K562 (cell line): ENCODE measurements around the gene S100P. TPM values are rescaled to one million over a fixed set of nuclear protein-coding genes. Genes with fewer than 3 reads are reported as not detected.

Experiments used
- ATAC-seq: fragments of 200-7000 bp; cut with Tn5 transposase; 3 replicates; pipeline ENCODE4 v1.9.1; 2020; ENCODE audit warnings: moderate library complexity
- BruUV-seq: library from RNA; stranded (reverse); fragments of 400-500 nt; replicated peaks from 2 replicates; lab custom pipeline; 2021; lab: Mats Ljungman, UMichigan
- CTCF ChIA-PET: fragments of 300-600 bp; formaldehyde crosslinking; extraction: SDS; loops from one replicate; lab custom pipeline; 2021; ENCODE audit warnings: low intra/inter-chr PET ratio; lab: Yijun Ruan, JAX
- POLR2A ChIA-PET: fragments of 300-600, 350-650 bp; sonication (Branson Sonifier 250); formaldehyde crosslinking; extraction: SDS; loops from one replicate; lab custom pipeline; 2021; ENCODE audit warnings: antibody characterized with exemption, inconsistent platforms; lab: Yijun Ruan, JAX
- DNase-seq, 4 experiments: peaks; one replicate each; pipeline versions ENCODE4 v3.0.0 to v3.0.0-alpha.2; 2011 to 2018; ENCODE audit warnings: low spot score in 3 of 4, mixed read lengths in 3 of 4; ENCODE audit errors: extremely low read depth in 1 of 4
- FAIRE-seq: peaks from 2 replicates; lab custom pipeline; 2011; peaks lifted over from hg19 to GRCh38; lab: Jason Lieb, UNC
- H2AFZ ChIP-seq: 2 replicates; pipeline ENCODE4 v1.6.0; 2011; ENCODE audit warnings: low read depth, low read length, control low read depth, inconsistent platforms
- H3K27ac ChIP-seq: fragments of 200-600 bp; 3 replicates; pipeline ENCODE4 v1.8.0; 2011; ENCODE audit warnings: low read depth, mild to moderate bottlenecking, control low read depth, inconsistent platforms, low read length, moderate library complexity, mixed read lengths; ENCODE audit errors: extremely low read depth
- H3K27me3 ChIP-seq, 2 experiments: fragments of 300-600 bp in 1 of 2; 2 replicates in 1 of 2; 3 replicates in 1 of 2; pipeline versions ENCODE4 v1.6.0 to v1.8.0; 2011; ENCODE audit warnings: inconsistent platforms in 2 of 2, low read length in 2 of 2, mild to moderate bottlenecking in 1 of 2, mixed read lengths in 1 of 2, moderate library complexity in 1 of 2; ENCODE audit not compliant: control insufficient read depth in 2 of 2, insufficient read depth in 2 of 2
- H3K36me3 ChIP-seq: fragments of 300-600 bp; 3 replicates; pipeline ENCODE4 v1.8.0; 2011; ENCODE audit warnings: mild to moderate bottlenecking, low read length, inconsistent platforms; ENCODE audit not compliant: control insufficient read depth, insufficient read depth
- H3K4me1 ChIP-seq, 2 experiments: fragments of 200-600 bp in 1 of 2; replicated peaks in 1 of 2; 2 replicates in 1 of 2; 3 replicates in 1 of 2; pipeline versions ENCODE4 v1.5.1 to v1.8.0; 2011; ENCODE audit warnings: inconsistent platforms in 2 of 2, low read length in 2 of 2, mild to moderate bottlenecking in 1 of 2, mixed read lengths in 1 of 2, moderate library complexity in 1 of 2; ENCODE audit not compliant: control insufficient read depth in 2 of 2, insufficient read depth in 2 of 2
- H3K4me2 ChIP-seq: 2 replicates; pipeline ENCODE4 v1.6.1; 2011; ENCODE audit warnings: low read length, control low read depth, inconsistent platforms, mixed read lengths; ENCODE audit not compliant: insufficient read depth
- H3K4me3 ChIP-seq: fragments of 200-600 bp; sonication (generic), shearing (Covaris generic); 2 replicates; pipeline ENCODE4 v1.5.1; 2016; ENCODE audit warnings: control low read depth, inconsistent platforms
- H3K79me2 ChIP-seq: fragments of 200-600 bp; 3 replicates; pipeline ENCODE4 v1.8.0; 2011; ENCODE audit warnings: low read length, inconsistent platforms; ENCODE audit not compliant: control insufficient read depth, insufficient read depth
- H3K9ac ChIP-seq, 2 experiments: 2 replicates each; pipeline versions ENCODE4 v1.6.0 to v1.6.1; 2011; ENCODE audit warnings: low read depth in 2 of 2, low read length in 2 of 2, control low read depth in 1 of 2, inconsistent platforms in 1 of 2, mild to moderate bottlenecking in 1 of 2, mixed read lengths in 1 of 2; ENCODE audit not compliant: insufficient read depth in 1 of 2
- H3K9me1 ChIP-seq: one replicate; pipeline ENCODE4 v1.6.0; 2011; ENCODE audit warnings: inconsistent platforms, mild to moderate bottlenecking, low read length, moderate library complexity; ENCODE audit not compliant: control insufficient read depth, insufficient read depth
- H3K9me3 ChIP-seq: replicated peaks from 2 replicates; pipeline ENCODE4 v1.5.1; 2011; ENCODE audit warnings: low read depth, low read length, inconsistent platforms; ENCODE audit not compliant: control insufficient read depth, insufficient read depth
- H4K20me1 ChIP-seq: replicated peaks from 2 replicates; pipeline ENCODE4 v1.6.1; 2011; ENCODE audit warnings: low read length, inconsistent platforms, mixed read lengths; ENCODE audit not compliant: control insufficient read depth, insufficient read depth
- CREB1 ChIP-seq, 2 experiments: sonication (generic) in 1 of 2; formaldehyde crosslinking in 1 of 2; IDR thresholded peaks; 2 replicates each; pipeline versions ENCODE4 v1.6.1 to v1.8.0; 2012 to 2022; ENCODE audit warnings: inconsistent platforms in 1 of 2, mild to moderate bottlenecking in 1 of 2, missing genetic modification reagents in 1 of 2, moderate library complexity in 1 of 2
- NCOA2 ChIP-seq, 2 experiments: fragments of 450-650 bp; IDR thresholded peaks; 2 replicates each; pipeline ENCODE4 v1.6.1; 2018; ENCODE audit warnings: mild to moderate bottlenecking in 2 of 2, moderate library complexity in 1 of 2; ENCODE audit not compliant: partially characterized antibody in 2 of 2
- NR4A1 ChIP-seq, 2 experiments: fragments of 250-450 bp in 1 of 2; fragments of 450-650 bp in 1 of 2; sonication (Bioruptor Pico) in 1 of 2; IDR thresholded peaks; 2 replicates each; pipeline versions ENCODE4 v1.4.0 to v1.6.1; 2016 to 2020; ENCODE audit warnings: mild to moderate bottlenecking in 2 of 2, missing compliant biosample characterization in 1 of 2, missing genetic modification characterization in 1 of 2, moderate library complexity in 1 of 2
- POLR2H ChIP-seq: IDR thresholded peaks from 2 replicates; pipeline ENCODE4 v1.6.1; 2016; ENCODE audit warnings: missing genetic modification characterization, low read depth, mild to moderate bottlenecking, control low read depth, missing compliant biosample characterization, moderate library complexity
- RBFOX2 ChIP-seq: fragments of 200-400 bp; formaldehyde crosslinking; IDR thresholded peaks from 2 replicates; pipeline ENCODE4 v1.6.1; 2017; ENCODE audit warnings: low read depth, mild to moderate bottlenecking, low read length, moderate library complexity
- SAFB ChIP-seq: fragments of 200-400 bp; formaldehyde crosslinking; IDR thresholded peaks from 2 replicates; pipeline ENCODE4 v1.6.1; 2017; ENCODE audit warnings: low read depth, low read length, borderline replicate concordance
- SRSF3 ChIP-seq: fragments of 200-400 bp; formaldehyde crosslinking; IDR thresholded peaks from 2 replicates; pipeline ENCODE4 v1.6.1; 2016; ENCODE audit warnings: mild to moderate bottlenecking, low read length, moderate library complexity; ENCODE audit not compliant: insufficient read depth
- TAF7 ChIP-seq: fragments of 450-650 bp; IDR thresholded peaks from 2 replicates; pipeline ENCODE4 v1.6.1; 2016; ENCODE audit warnings: missing genetic modification characterization, missing compliant biosample characterization
- TARDBP ChIP-seq: fragments of 450-650 bp; IDR thresholded peaks from 2 replicates; pipeline ENCODE4 v1.6.1; 2016
- TCFL5 ChIP-seq: fragments of 250-450 bp; sonication (Bioruptor Pico); conservative IDR thresholded peaks from 2 replicates; pipeline ENCODE4 v1.6.1; 2021; ENCODE audit warnings: mild to moderate bottlenecking, moderate library complexity, matching md5 sums
- THRAP3 ChIP-seq: fragments of 450-650 bp; IDR thresholded peaks from 2 replicates; pipeline ENCODE4 v1.6.1; 2016; ENCODE audit warnings: mild to moderate bottlenecking, inconsistent platforms, borderline replicate concordance
- TSHZ1 ChIP-seq: fragments of 250-450 bp; sonication (Bioruptor Pico); IDR thresholded peaks from 2 replicates; pipeline ENCODE4 v1.4.0; 2020; ENCODE audit warnings: mild to moderate bottlenecking, moderate library complexity
- ZBTB33 ChIP-seq: sonication (generic); formaldehyde crosslinking; IDR thresholded peaks from 2 replicates; pipeline ENCODE4 v1.8.1; 2023; ENCODE audit warnings: mild to moderate bottlenecking, missing genetic modification reagents
- ZKSCAN3 ChIP-seq: fragments of 250-450 bp; sonication (Bioruptor Pico); IDR thresholded peaks from 2 replicates; pipeline ENCODE4 v1.4.0; 2020
- WGBS: fragments of 100-300 bp; shearing (Covaris generic); methylation state at CpG from one replicate; pipeline ENCODE4 v1.1.6; 2016; ENCODE audit warnings: low coverage, mixed read lengths; ENCODE audit not compliant: insufficient coverage; ENCODE audit errors: missing lambda C conversion rate; 5-methylcytosine and 5-hydroxymethylcytosine counted together
- in situ Hi-C: fragments of 300-500 bp; cut with MboI; formaldehyde crosslinking; loops from 4 replicates; pipeline ENCODE4 v1.15.0; 2018; ENCODE audit warnings: inconsistent platforms, mixed read lengths
- intact Hi-C: fragments of 100-400 bp; cut with micrococcal nuclease; formaldehyde crosslinking; loops from 2 replicates; pipeline ENCODE4 v1.14.2; 2022
- polyA plus RNA-seq, 8 experiments: library from polyadenylated mRNA; depleted of rRNA in 4 of 8; stranded (reverse) in 5 of 8; unstranded in 3 of 8; fragments of >200 nt; fragmentation: Nextera tagmentation in 2 of 8; fragmentation: Illumina TruSeq in 1 of 8; extraction: Ambion mirVana in 2 of 8; extraction: Trizol in 1 of 8; gene quantifications; 2 replicates each; pipeline versions ENCODE4 v1.2.1 to v1.2.3, GENCODE V29; 2011 to 2014; ENCODE audit warnings: inconsistent platforms in 1 of 8, missing spikeins in 1 of 8
- total RNA-seq, 7 experiments: library from RNA; depleted of rRNA in 6 of 7; stranded (reverse); fragments of >200 nt in 6 of 7; fragmentation: Illumina TruSeq in 2 of 7; extraction: Trizol in 2 of 7; gene quantifications; 2 replicates each; pipeline versions ENCODE4 v1.2.1 to v1.2.3, GENCODE V29; 2011 to 2021; ENCODE audit warnings: low replicate concordance in 1 of 7

Gene S100P
- total and polyA plus RNA-seq, 9 of the 15 experiments (the other 6 are each of a cell fraction or from before 2014, with no cell fraction given): 4.1 to 23.8 (median 7.5) TPM

- no peak for TF ChIP-seq TAF7 (tag)
- TF ChIP-seq TCFL5 (CRISPR knock-in tag): no peak
- TF ChIP-seq RBFOX2: peak; percentile 69
- no peak for TF ChIP-seq TARDBP
- no peak for TF ChIP-seq SAFB
Observed at GRCh38 chr4:6688879-6689505, 4.7 kb upstream of the S100P start (continued).

GRCh38 chr4:6689506-6689960 lies 4.1 kb upstream of the S100P start:
- no peak overlapping the region for H3K4me3 ChIP-seq
- TF ChIP-seq ZKSCAN3: no peak
- no peak for TF ChIP-seq TSHZ1 (CRISPR knock-in tag)
- no peak for TF ChIP-seq NR4A1 (CRISPR knock-in tag; IDR thresholded peaks at IDR 0.05)
- TF ChIP-seq NR4A1 (tag; IDR thresholded peaks at IDR 0.05): peak; percentile 68; the same call in 1 of the 2 replicates
- TF ChIP-seq SRSF3: no peak
- no peak for TF ChIP-seq POLR2H (tag)
- no peak for TF ChIP-seq NCOA2 (IDR thresholded peaks at IDR 0.05; ENCODE audit: partially characterized antibody in 2 of 2)
- 0 out of 2 replicates have a peak, but pooled peaks have one; percentile 52 for TF ChIP-seq THRAP3
- TF ChIP-seq ZBTB33 (CRISPR knock-in tag): no peak
- no peak for TF ChIP-seq CREB1 (IDR thresholded peaks at IDR 0.05)
- TF ChIP-seq CREB1 (CRISPR knock-in tag; IDR thresholded peaks at IDR 0.05): no peak

More at GRCh38 chr4:6689506-6689960, 4.1 kb upstream of the S100P start:
- Histone ChIP-seq H3K4me2 (peak overlapping the region; percentile 79), H3K9me3 (no peaks in the 10 kb centered on the region), H3K36me3 (no peaks in the 10 kb centered on the region), H2AFZ (peak overlapping the region; percentile 98), H3K9me1 (no peaks in the 10 kb centered on the region), H3K79me2 (no peaks in the 10 kb centered on the region), H3K27ac (peak overlapping the region; percentile 74), H4K20me1 (no peaks in the 10 kb centered on the region), H3K9ac (peak overlapping the region; percentile 66 to 77), H3K4me1 (peaks cover 46 to 54% of the 10 kb centered on the region in 2 experiments), H3K27me3 (no peaks in the 10 kb centered on the region)
- WGBS: 75% methylated on average over 14 of the region's 15 CpGs
- ATAC-seq: no peak
- FAIRE-seq: no peak
- POLR2A ChIA-PET: interaction anchor here (0.7 to 4.8 kb wide), 6 partner anchors 8 to 184 kb away, joined by 3 to 25 read pairs (median 6); a partner anchor contains a TSS
- no peak for DNase-seq
- intact Hi-C loops: no loop called here
- in situ Hi-C loops: no loop called here
- CTCF ChIA-PET: no interaction called here
- no TSS peak for BruUV-seq
